Measurements from ENCODE around the gene GPR39.

The GPR39 gene

GRCh38 chr2:132681766-132682165, 265.2 kb downstream of the GPR39 start:
- no peak for DNase-seq

DNA sequence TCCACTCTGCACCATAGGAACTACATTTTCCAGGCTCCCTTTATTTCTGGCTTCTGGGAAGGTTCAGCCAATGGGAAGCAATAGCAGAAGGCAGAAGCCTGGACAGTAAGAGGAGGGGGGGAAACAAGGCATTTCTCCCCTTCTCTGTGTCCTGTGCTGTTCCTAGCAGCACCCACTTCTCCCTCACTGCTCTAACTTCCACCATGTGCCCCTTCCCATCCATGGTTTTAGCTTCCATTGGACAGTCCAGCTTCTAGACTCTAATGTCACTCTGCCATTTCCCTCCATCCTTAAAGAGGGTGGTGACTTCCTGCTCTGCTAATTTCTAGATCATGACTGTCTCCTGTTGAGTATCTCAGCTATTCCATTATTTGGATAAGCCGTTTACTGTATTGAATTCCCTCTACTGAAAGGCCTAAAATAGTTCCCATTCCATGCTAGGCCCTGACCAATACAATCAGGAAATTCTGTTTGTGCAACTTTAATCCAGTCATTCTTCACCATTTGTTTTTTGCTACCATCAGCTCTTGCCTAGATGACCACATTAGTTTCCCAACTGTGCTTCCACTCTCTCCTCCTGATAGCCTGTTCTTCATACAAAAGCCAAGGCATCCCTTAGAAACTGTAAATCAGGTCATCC, 274.2 kb downstream of the GPR39 start:
- DNase-seq: no peak

DNA sequence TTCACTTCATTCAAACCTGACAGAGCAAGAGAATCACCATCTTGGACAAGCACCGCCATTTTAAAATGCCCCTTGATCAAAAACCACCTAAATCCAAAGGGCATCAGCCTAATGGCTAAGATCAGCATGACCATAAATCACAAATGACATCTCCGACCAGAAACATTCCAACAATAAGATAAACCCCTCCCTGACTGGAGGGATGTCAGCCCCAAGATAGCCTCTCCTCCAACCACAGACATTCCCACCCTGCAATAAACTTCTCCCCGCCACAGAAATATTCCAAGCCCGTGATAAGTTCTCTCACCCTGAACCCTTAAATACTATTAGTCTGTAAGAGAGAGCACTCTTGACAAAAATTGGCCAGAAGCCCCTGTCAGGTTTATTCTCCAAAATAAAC, 275.0 kb downstream of the GPR39 start:
- no peak for DNase-seq

DNA sequence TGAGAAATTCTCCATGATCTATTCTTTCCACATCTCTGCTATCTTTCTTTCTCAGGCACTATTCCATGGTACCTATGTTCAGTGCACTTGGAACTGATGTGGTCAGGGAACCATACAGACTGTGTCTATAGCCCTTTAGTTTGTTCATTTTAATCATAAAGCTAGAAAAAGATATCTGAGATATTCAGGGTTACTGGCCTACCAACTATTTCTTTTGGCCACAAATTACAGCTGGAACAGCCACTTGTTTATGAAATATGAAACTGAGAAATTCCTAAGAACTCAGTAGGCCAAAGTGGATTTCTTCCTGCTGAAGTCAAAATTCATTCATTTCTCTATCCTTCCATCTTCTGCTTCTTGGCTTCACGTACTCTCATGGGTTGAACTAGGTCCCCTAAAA, 276.2 kb downstream of the GPR39 start:
- no peak for DNase-seq
